ENCODE data around the gene PRSS27.

The PRSS27 gene

GRCh38 chr16:2751577-2752034 is 31.6 kb upstream of the PRSS27 start:
- DNase-seq (ENCODE audit: low read depth), result no peak

GRCh38 chr16:2749936-2750335 is 29.9 kb upstream of the PRSS27 start:
- no peak for DNase-seq (ENCODE audit: low read depth)

- DNase-seq (ENCODE audit: low read depth), result no peak
Measured at GRCh38 chr16:2749476-2749875, 29.5 kb upstream of the PRSS27 start.

GRCh38 chr16:2748757-2749455 is 28.9 kb upstream of the PRSS27 start:
- no peak for DNase-seq (ENCODE audit: low read depth)

GRCh38 chr16:2745961-2746360 is 25.9 kb upstream of the PRSS27 start:
- DNase-seq (ENCODE audit: low read depth), result no peak

- no peak for DNase-seq (ENCODE audit: low read depth)
Measured at GRCh38 chr16:2745116-2745890, 25.3 kb upstream of the PRSS27 start.

- no peak for DNase-seq (ENCODE audit: low read depth)
Measured at GRCh38 chr16:2744711-2745110, 24.7 kb upstream of the PRSS27 start.

GRCh38 chr16:2743007-2743810 is 23.2 kb upstream of the PRSS27 start:
- no peak for DNase-seq (ENCODE audit: low read depth)

- DNase-seq (ENCODE audit: low read depth), result no peak
Measured at GRCh38 chr16:2742323-2743006, 22.4 kb upstream of the PRSS27 start.

- DNase-seq (ENCODE audit: low read depth), result no peak
Measured at GRCh38 chr16:2741168-2741567, 21.1 kb upstream of the PRSS27 start.

GRCh38 chr16:2740476-2740875 is 20.5 kb upstream of the PRSS27 start:
- no peak for DNase-seq (ENCODE audit: low read depth)

- no peak for DNase-seq (ENCODE audit: low read depth)
Measured at GRCh38 chr16:2739625-2740430, 19.8 kb upstream of the PRSS27 start.

- no peak for DNase-seq (ENCODE audit: low read depth)
Measured at GRCh38 chr16:2738615-2739014, 18.6 kb upstream of the PRSS27 start.

- no peak for DNase-seq (ENCODE audit: low read depth)
Measured at GRCh38 chr16:2737895-2738418, 17.9 kb upstream of the PRSS27 start.

- DNase-seq (ENCODE audit: low read depth), result no peak
Measured at GRCh38 chr16:2737238-2737605, 17.2 kb upstream of the PRSS27 start.

GRCh38 chr16:2736476-2737237 is 16.6 kb upstream of the PRSS27 start:
- no peak for DNase-seq (ENCODE audit: low read depth)

- no peak for DNase-seq (ENCODE audit: low read depth)
Measured at GRCh38 chr16:2734844-2735515, 15.0 kb upstream of the PRSS27 start.

GRCh38 chr16:2728034-2728433 is 8.0 kb upstream of the PRSS27 start:
- no peak for DNase-seq (ENCODE audit: low read depth)

GRCh38 chr16:2726923-2727322 is 6.9 kb upstream of the PRSS27 start:
- no peak for DNase-seq (ENCODE audit: low read depth)
